ENCODE results near the gene TMEM45B.

- no peak for TF ChIP-seq CTCF (IDR thresholded peaks at IDR 0.05)
- no peak for TF ChIP-seq POLR2A (IDR thresholded peaks at IDR 0.05)
Observed at GRCh38 chr11:129795089-129795488, 20.6 kb upstream of the TMEM45B start.

Measured in esophagus squamous epithelium (tissue), 4 donors.